Liver (tissue), 9 donors: Measurements from ENCODE around the gene RAD51AP2. TPM values are rescaled to one million over a fixed set of nuclear protein-coding genes. Genes with fewer than 3 reads are reported as not detected.
"Not testable (repeated sequence)": the region's sequence is repeated elsewhere in the genome, so short reads cannot be mapped to it uniquely, and the experiment has no call there.

Source experiments
- DNase-seq: peaks from one replicate; pipeline ENCODE4 v3.0.0-alpha.2; 2017; ENCODE audit warnings: low spot score
- H3K27ac ChIP-seq, 2 donors: one replicate each; pipeline ENCODE4 v1.7.0; 2013; ENCODE audit warnings: inconsistent platforms in 2 of 2, low read length in 2 of 2, control low read depth in 1 of 2, low read depth in 1 of 2, mild to moderate bottlenecking in 1 of 2
- H3K27me3 ChIP-seq, 4 donors: one replicate each; pipeline versions ENCODE4 v1.6.1 to v1.7.0; 2013; ENCODE audit warnings: low read length in 3 of 4, inconsistent platforms in 1 of 4, mild to moderate bottlenecking in 1 of 4, moderate library complexity in 1 of 4; ENCODE audit not compliant: control insufficient read depth in 4 of 4, insufficient read depth in 4 of 4
- H3K36me3 ChIP-seq, 4 donors: one replicate each; pipeline versions ENCODE4 v1.6.1 to v1.7.0; 2013; ENCODE audit warnings: low read length in 3 of 4, mild to moderate bottlenecking in 3 of 4, low read depth in 1 of 4, moderate library complexity in 1 of 4; ENCODE audit not compliant: control insufficient read depth in 4 of 4, insufficient read depth in 3 of 4
- H3K4me1 ChIP-seq, 4 donors: one replicate each; pipeline versions ENCODE4 v1.6.1 to v1.7.0; 2013; ENCODE audit warnings: low read length in 3 of 4, mild to moderate bottlenecking in 3 of 4, moderate library complexity in 1 of 4; ENCODE audit not compliant: control insufficient read depth in 4 of 4, insufficient read depth in 4 of 4
- H3K4me3 ChIP-seq, 3 donors: one replicate each; pipeline versions ENCODE4 v1.6.1 to v1.7.0; 2013; ENCODE audit warnings: low read length in 3 of 3, control low read depth in 1 of 3, low read depth in 1 of 3, mild to moderate bottlenecking in 1 of 3
- H3K9ac ChIP-seq, 2 donors: one replicate each; pipeline ENCODE4 v1.7.0; 2013; ENCODE audit warnings: low read length in 2 of 2, mild to moderate bottlenecking in 2 of 2, moderate library complexity in 2 of 2, control low read depth in 1 of 2, low read depth in 1 of 2
- H3K9me3 ChIP-seq, 4 donors: one replicate each; pipeline versions ENCODE4 v1.6.1 to v1.7.0; 2013; ENCODE audit warnings: low read length in 3 of 4; ENCODE audit not compliant: control insufficient read depth in 4 of 4
- EGR1 ChIP-seq, 2 donors: IDR thresholded peaks; 2 replicates each; pipeline ENCODE4 v1.6.1; 2016 to 2018; ENCODE audit warnings: antibody characterized with exemption in 2 of 2, low read depth in 2 of 2
- FOXA1 ChIP-seq: IDR thresholded peaks from 2 replicates; pipeline ENCODE4 v1.6.1; 2016; ENCODE audit warnings: antibody characterized with exemption
- FOXA2 ChIP-seq: IDR thresholded peaks from 2 replicates; pipeline ENCODE4 v1.6.1; 2016; ENCODE audit warnings: antibody characterized with exemption
- GABPA ChIP-seq, 2 donors: IDR thresholded peaks in 1 of 2; conservative IDR thresholded peaks in 1 of 2; 2 replicates each; pipeline ENCODE4 v1.6.1; 2016; ENCODE audit warnings: antibody characterized with exemption in 2 of 2, mild to moderate bottlenecking in 1 of 2, moderate library complexity in 1 of 2
- HNF4A ChIP-seq, 2 donors: conservative IDR thresholded peaks; 2 replicates each; pipeline ENCODE4 v1.6.1; 2016; ENCODE audit warnings: antibody characterized with exemption in 2 of 2, mild to moderate bottlenecking in 2 of 2
- JUND ChIP-seq, 2 donors: IDR thresholded peaks; 2 replicates each; pipeline ENCODE4 v1.6.1; 2016; ENCODE audit warnings: antibody characterized with exemption in 2 of 2
- NR2F2 ChIP-seq: IDR thresholded peaks from 2 replicates; pipeline ENCODE4 v1.6.1; 2016; ENCODE audit warnings: antibody characterized with exemption
- RAD21 ChIP-seq, 2 donors: IDR thresholded peaks; 2 replicates each; pipeline ENCODE4 v1.6.1; 2016; ENCODE audit warnings: antibody characterized with exemption in 2 of 2, mild to moderate bottlenecking in 2 of 2
- RXRA ChIP-seq, 2 donors: IDR thresholded peaks; 2 replicates each; pipeline ENCODE4 v1.6.1; 2017 to 2018; ENCODE audit warnings: antibody characterized with exemption in 2 of 2, mild to moderate bottlenecking in 1 of 2
- TAF1 ChIP-seq: conservative IDR thresholded peaks from 2 replicates; pipeline ENCODE4 v1.6.1; 2016; ENCODE audit warnings: antibody characterized with exemption, mild to moderate bottlenecking
- YY1 ChIP-seq: IDR thresholded peaks from 2 replicates; pipeline ENCODE4 v1.6.1; 2016; ENCODE audit warnings: antibody characterized with exemption, mild to moderate bottlenecking
- WGBS: extraction: QIAGEN DNeasy Blood & Tissue Kit; methylation state at CpG from one replicate; pipeline ENCODE4 v1.1.7; 2013; 5-methylcytosine and 5-hydroxymethylcytosine counted together
- polyA plus RNA-seq, 2 donors: library from polyadenylated mRNA; stranded (reverse) in 1 of 2; unstranded in 1 of 2; fragments of 200-250 nt in 1 of 2; fragments of >200 nt in 1 of 2; fragmentation: Nextera tagmentation in 1 of 2; extraction: Ambion mirVana in 1 of 2; gene quantifications; one replicate each; pipeline versions ENCODE4 v1.2.1 to v1.2.3, GENCODE V29; 2013 to 2015
- total RNA-seq, 2 donors: library from RNA; depleted of rRNA; stranded (reverse); fragments of >200 nt; gene quantifications; one replicate each; pipeline ENCODE4 v1.2.3, GENCODE V29; 2014
- TF ChIP-seq, protein P1 (sequence below): IDR thresholded peaks from 2 replicates; pipeline ENCODE4 v1.6.1; 2016; ENCODE audit warnings: antibody characterized with exemption
- TF ChIP-seq, protein P2 (sequence below): IDR thresholded peaks from 2 replicates; pipeline ENCODE4 v1.6.1; 2016; ENCODE audit warnings: antibody characterized with exemption
- TF ChIP-seq, protein P3 (sequence below): IDR thresholded peaks from 2 replicates; pipeline ENCODE4 v1.6.1; 2016; ENCODE audit warnings: antibody characterized with exemption, mild to moderate bottlenecking
- TF ChIP-seq, protein P4 (sequence below): IDR thresholded peaks from 2 replicates; pipeline ENCODE4 v1.6.1; 2016; ENCODE audit warnings: antibody characterized with exemption
- donor health status: healthy.
- donor health status: healthy.
- donor health status: healthy.
- donor health status: healthy.
- donor health status: healthy.

Gene RAD51AP2
- total and polyA plus RNA-seq, 4 donors, result 0.02 to 0.25 (median 0.11) TPM

DNA sequence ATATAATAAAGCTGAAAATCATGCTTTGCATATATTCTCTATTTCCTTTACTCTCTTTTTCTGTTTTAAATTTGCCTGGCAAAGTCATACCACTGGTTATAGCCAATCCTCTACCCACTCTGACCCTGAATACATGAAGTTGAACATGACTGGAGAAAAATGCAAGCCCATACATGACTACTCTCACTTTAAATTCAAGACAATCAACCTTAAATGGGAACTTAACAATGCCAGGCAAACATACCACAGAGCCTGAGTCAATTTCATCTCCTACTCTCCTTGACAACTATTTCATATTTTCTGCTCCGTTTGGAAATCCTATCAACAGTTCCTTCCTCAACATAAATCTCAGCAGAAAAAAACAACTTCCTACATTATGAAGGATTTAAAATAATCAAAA, 22.6 kb downstream of the RAD51AP2 start:
- no peak overlapping the region for H3K9ac ChIP-seq
- no peaks in the 10 kb centered on the region for H3K27me3 ChIP-seq
- DNase-seq, result no peak
- no peaks in the 10 kb centered on the region for H3K9me3 ChIP-seq
- TF ChIP-seq, protein P1, sequence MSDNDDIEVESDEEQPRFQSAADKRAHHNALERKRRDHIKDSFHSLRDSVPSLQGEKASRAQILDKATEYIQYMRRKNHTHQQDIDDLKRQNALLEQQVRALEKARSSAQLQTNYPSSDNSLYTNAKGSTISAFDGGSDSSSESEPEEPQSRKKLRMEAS, result no peak
- TF ChIP-seq FOXA2, result no peak
- no peak for TF ChIP-seq RXRA (IDR thresholded peaks at IDR 0.05)
- TF ChIP-seq, protein P2, sequence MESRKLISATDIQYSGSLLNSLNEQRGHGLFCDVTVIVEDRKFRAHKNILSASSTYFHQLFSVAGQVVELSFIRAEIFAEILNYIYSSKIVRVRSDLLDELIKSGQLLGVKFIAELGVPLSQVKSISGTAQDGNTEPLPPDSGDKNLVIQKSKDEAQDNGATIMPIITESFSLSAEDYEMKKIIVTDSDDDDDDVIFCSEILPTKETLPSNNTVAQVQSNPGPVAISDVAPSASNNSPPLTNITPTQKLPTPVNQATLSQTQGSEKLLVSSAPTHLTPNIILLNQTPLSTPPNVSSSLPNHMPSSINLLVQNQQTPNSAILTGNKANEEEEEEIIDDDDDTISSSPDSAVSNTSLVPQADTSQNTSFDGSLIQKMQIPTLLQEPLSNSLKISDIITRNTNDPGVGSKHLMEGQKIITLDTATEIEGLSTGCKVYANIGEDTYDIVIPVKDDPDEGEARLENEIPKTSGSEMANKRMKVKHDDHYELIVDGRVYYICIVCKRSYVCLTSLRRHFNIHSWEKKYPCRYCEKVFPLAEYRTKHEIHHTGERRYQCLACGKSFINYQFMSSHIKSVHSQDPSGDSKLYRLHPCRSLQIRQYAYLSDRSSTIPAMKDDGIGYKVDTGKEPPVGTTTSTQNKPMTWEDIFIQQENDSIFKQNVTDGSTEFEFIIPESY, result no peak
- no peak for TF ChIP-seq JUND (IDR thresholded peaks at IDR 0.05)
- no peak for TF ChIP-seq NR2F2
- TF ChIP-seq TAF1, result no peak
- TF ChIP-seq EGR1 (IDR thresholded peaks at IDR 0.05; ENCODE audit: low read depth in 2 of 2), result no peak
- TF ChIP-seq HNF4A (conservative IDR thresholded peaks at IDR 0.05), result no peak
- TF ChIP-seq FOXA1, result no peak
- no peak for TF ChIP-seq GABPA (IDR thresholded peaks at IDR 0.05 in 1 of 2, conservative IDR thresholded peaks at IDR 0.05 in 1 of 2)
- TF ChIP-seq, protein P3, sequence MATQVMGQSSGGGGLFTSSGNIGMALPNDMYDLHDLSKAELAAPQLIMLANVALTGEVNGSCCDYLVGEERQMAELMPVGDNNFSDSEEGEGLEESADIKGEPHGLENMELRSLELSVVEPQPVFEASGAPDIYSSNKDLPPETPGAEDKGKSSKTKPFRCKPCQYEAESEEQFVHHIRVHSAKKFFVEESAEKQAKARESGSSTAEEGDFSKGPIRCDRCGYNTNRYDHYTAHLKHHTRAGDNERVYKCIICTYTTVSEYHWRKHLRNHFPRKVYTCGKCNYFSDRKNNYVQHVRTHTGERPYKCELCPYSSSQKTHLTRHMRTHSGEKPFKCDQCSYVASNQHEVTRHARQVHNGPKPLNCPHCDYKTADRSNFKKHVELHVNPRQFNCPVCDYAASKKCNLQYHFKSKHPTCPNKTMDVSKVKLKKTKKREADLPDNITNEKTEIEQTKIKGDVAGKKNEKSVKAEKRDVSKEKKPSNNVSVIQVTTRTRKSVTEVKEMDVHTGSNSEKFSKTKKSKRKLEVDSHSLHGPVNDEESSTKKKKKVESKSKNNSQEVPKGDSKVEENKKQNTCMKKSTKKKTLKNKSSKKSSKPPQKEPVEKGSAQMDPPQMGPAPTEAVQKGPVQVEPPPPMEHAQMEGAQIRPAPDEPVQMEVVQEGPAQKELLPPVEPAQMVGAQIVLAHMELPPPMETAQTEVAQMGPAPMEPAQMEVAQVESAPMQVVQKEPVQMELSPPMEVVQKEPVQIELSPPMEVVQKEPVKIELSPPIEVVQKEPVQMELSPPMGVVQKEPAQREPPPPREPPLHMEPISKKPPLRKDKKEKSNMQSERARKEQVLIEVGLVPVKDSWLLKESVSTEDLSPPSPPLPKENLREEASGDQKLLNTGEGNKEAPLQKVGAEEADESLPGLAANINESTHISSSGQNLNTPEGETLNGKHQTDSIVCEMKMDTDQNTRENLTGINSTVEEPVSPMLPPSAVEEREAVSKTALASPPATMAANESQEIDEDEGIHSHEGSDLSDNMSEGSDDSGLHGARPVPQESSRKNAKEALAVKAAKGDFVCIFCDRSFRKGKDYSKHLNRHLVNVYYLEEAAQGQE, result no peak
- TF ChIP-seq YY1, result no peak
- no peak for TF ChIP-seq RAD21 (IDR thresholded peaks at IDR 0.05)
- TF ChIP-seq, protein P4, sequence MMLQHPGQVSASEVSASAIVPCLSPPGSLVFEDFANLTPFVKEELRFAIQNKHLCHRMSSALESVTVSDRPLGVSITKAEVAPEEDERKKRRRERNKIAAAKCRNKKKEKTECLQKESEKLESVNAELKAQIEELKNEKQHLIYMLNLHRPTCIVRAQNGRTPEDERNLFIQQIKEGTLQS, result no peak
- H3K4me1 ChIP-seq, result no peaks in the 10 kb centered on the region
- 54% methylated on average over 1 of the region's 1 CpG for WGBS
- no peaks in the 10 kb centered on the region for H3K36me3 ChIP-seq
- no peak overlapping the region for H3K27ac ChIP-seq
- no peak overlapping the region for H3K4me3 ChIP-seq

DNA sequence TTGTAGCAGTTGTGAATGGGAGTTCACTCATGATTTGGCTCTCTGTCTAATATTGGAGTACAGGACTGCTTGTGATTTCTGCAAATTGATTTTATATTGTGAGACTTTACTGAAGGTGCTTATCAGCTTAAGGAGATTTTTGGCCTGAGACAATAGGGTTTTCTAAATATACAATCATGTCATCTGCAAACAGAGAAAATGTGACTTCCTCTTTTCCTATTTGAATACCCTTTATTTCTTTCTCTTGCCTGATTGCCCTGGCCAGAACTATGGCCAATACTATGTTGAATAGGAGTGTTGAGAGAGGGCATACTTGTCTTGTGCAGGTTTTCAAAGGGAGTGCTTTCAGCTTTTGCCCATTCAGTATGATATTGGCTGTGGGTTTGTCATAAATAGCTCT, 28.1 kb downstream of the RAD51AP2 start:
- H3K9ac ChIP-seq, H3K4me3 ChIP-seq, H3K27me3 ChIP-seq, H3K9me3 ChIP-seq, DNase-seq, H3K36me3 ChIP-seq, H3K27ac ChIP-seq, H3K4me1 ChIP-seq: not testable (repeated sequence)

DNA sequence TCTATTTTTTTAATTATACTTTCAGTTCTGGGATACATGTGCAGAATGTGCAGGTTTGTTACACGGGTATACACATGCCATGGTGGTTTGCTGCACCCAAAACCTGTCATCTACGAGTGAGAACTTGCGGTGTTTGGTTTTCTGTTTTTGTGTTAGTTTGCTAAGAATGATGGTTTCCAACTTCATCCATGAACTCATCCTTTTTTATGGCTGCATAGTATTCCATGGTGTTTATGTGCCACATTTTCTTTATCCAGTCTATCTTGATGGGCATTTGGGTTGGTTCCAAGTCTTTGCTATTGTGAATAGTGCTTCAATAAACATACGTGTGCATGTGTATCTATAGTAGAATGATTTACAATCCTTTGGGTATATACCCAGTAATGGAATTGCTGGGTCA, 29.6 kb downstream of the RAD51AP2 start:
- not testable (repeated sequence) for H3K9ac ChIP-seq, H3K4me3 ChIP-seq, H3K4me1 ChIP-seq, H3K9me3 ChIP-seq, H3K27ac ChIP-seq, H3K36me3 ChIP-seq, H3K27me3 ChIP-seq, DNase-seq
- WGBS, result 94% methylated on average over 4 of the region's 4 CpGs
